Measurements from ENCODE around the gene SRSF11.

GRCh38 chr1:70204600-70204999 is 16.6 kb upstream of the SRSF11 start:
- TF ChIP-seq, protein P1, sequence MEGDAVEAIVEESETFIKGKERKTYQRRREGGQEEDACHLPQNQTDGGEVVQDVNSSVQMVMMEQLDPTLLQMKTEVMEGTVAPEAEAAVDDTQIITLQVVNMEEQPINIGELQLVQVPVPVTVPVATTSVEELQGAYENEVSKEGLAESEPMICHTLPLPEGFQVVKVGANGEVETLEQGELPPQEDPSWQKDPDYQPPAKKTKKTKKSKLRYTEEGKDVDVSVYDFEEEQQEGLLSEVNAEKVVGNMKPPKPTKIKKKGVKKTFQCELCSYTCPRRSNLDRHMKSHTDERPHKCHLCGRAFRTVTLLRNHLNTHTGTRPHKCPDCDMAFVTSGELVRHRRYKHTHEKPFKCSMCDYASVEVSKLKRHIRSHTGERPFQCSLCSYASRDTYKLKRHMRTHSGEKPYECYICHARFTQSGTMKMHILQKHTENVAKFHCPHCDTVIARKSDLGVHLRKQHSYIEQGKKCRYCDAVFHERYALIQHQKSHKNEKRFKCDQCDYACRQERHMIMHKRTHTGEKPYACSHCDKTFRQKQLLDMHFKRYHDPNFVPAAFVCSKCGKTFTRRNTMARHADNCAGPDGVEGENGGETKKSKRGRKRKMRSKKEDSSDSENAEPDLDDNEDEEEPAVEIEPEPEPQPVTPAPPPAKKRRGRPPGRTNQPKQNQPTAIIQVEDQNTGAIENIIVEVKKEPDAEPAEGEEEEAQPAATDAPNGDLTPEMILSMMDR (IDR thresholded peaks at IDR 0.05): no peak
- no peak for TF ChIP-seq POLR2A (IDR thresholded peaks at IDR 0.05)
